HG03521 (cell line): ENCODE data around the gene IL6.
"Not testable (repeated sequence)": the region's sequence is repeated elsewhere in the genome, so short reads cannot be mapped to it uniquely, and the experiment has no call there.

ENCODE experiments used
- ATAC-seq: cut with Tn5 transposase; IDR thresholded peaks from one replicate; pipeline ENCODE4 v1.9.1; 2021; ENCODE audit warnings: mild to moderate bottlenecking, moderate library complexity; ENCODE audit not compliant: unreplicated experiment

Gene IL6

DNA sequence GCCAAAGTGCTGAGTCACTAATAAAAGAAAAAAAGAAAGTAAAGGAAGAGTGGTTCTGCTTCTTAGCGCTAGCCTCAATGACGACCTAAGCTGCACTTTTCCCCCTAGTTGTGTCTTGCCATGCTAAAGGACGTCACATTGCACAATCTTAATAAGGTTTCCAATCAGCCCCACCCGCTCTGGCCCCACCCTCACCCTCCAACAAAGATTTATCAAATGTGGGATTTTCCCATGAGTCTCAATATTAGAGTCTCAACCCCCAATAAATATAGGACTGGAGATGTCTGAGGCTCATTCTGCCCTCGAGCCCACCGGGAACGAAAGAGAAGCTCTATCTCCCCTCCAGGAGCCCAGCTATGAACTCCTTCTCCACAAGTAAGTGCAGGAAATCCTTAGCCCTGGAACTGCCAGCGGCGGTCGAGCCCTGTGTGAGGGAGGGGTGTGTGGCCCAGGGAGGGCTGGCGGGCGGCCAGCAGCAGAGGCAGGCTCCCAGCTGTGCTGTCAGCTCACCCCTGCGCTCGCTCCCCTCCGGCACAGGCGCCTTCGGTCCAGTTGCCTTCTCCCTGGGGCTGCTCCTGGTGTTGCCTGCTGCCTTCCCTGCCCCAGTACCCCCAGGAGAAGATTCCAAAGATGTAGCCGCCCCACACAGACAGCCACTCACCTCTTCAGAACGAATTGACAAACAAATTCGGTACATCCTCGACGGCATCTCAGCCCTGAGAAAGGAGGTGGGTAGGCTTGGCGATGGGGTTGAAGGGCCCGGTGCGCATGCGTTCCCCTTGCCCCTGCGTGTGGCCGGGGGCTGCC, at the start of gene IL6:
Gene IL6, plus strand, starts transcription at position 294 of the 807 bp plus-strand sequence. Its CDS starts 63 bp downstream, at position 357.
- ATAC-seq, result no peak

DNA sequence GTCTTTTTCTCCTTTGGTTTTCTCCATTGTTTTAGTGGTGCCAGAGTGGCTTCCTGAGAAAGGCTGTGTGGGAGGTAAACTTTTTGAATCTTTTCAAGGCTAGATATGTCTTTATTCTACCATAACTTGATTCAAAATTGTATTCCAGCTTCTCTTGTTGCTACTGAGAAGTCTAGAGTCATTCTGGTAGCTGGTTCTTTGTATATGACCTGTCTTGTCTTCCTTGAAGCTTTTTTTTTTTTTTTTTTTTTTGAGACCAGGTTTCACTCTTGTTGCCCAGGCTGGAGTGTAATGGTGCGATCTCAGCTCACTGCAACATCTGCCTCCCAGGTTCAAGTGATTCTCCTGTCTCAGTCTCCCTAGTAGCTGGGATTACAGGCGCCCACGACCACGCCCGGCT, 49.7 kb upstream of the IL6 start:
- ATAC-seq, result not testable (repeated sequence)

DNA sequence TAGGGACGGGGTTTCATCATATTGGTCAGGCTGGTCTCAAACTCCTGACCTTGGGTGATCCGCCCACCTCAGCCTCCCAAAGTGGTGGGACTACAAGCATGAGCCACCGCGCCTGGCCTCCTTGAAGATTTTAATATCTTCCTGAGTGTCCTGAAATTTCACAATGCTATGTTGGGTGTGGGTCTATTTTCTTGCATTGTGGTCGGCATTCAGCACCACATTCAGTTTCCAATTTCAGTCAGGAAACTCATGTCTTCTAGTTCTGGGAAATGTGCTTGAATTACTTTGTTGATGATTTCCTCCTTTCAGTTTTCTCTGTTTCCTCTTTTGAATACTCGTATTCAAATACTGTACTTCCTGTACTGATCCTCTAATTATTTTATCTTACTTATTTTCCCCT, 49.3 kb upstream of the IL6 start:
- no peak for ATAC-seq

DNA sequence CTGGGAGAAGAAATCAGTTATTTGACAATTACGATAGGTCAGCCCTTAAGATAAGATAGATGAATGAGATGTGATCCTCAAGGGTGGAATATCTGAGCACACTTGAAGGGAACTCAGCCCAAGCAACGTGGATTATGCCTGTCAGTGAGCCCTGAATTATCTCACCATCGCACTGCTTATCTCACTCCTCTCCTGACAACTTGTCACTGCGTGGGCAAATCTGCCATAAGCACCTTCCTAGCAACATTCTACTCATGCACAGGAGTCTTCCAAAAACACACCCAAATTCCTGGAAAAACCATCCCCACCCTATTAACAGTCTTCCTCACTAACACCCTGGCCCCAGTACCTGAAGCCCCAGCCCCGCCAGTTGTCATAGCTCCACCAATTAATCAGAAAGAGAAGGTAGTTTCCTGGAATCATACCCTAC, 46.5 kb upstream of the IL6 start:
- ATAC-seq, result no peak

DNA sequence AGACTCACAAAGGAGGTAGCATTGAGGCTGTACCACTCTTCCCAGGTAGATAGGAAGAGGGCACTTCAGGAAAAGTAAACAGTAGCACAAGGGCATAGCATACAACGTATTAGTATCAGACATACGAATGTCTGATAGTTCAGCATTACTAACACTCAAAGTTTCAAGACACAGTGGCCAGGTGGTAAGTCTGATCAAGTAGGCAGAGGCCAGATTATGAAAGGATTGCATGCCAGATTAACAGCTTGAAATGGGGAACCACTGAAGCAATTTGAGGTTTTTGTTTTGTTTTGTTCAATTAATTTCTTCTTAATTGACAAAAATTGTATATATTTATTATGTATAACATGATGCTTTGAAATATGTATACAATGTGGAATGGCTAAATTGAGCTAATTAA, 45.7 kb upstream of the IL6 start:
- no peak for ATAC-seq

DNA sequence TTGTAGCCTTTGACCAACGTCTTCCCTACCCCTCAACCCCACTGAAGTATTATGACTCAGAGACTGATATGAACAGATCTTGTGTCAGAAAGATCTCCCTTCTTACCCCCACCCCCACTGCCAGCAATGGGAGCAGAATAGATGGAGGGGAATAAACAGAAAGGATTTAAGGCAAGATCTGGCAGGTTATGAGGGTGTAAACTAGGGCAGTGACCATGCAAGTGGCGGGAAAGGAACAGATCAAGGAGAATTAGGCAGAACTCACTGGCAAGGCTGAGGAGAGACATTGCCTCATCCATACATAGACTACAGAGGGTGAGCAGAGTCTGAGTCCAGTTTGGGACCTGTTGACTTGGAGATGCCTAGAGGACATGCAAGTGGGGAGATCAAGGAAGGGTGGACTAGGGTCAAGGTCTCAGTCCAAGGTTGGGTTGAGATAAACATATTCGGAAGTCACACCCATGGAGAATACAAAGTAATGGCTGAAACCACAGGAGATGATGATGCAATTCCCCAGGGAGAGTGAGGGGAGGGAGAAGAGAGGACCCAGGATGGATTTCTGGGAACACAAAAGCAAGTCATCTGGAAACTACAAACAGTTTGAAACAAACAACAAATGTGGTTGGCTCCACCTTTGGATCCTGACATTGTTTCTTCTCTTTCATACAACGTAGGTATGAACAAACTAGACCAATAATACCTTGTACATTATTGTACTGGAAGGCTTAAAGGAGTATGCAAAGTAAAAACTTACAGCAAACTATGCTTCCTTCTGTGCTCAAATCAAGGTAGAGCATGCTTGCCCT, 44.9 kb upstream of the IL6 start:
- ATAC-seq, result no peak

DNA sequence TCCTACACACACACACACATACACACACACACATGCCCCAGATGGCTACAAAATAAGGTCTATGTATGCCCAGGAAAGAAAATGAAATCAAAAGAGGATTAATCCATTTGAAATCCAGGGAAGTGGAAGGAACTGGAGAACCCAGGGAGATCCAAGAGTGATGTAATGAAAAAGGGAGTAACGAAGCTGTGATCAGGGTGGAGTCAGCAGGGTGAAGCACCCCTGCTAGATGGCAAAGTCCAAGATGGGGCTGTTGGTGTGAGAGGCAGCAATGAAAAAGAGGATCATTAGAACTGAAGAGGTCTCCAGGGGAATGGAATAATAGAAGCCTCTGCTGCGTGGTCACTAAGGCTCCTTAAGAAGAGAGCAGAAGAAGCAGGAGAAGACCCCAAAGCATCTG, 43.6 kb upstream of the IL6 start:
- no peak for ATAC-seq

DNA sequence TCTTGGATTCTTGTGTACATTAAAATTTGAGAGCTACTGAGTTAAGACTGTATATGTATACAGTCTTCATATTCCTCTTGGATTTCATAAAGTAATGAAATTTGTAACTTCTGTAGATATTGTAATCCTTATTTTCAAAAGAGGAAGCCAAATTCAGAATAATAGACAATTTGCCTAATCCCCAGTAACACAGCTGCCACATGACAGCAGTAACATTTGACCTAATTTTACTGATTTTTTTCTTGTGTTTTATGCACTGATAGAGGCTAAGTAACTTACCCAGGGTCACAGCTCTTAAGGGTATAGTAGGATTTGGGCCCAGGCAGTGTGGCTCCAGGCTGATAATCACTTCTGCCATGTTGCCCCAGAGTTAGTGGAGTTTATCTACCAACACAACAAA, 40.4 kb upstream of the IL6 start:
- ATAC-seq, result no peak

DNA sequence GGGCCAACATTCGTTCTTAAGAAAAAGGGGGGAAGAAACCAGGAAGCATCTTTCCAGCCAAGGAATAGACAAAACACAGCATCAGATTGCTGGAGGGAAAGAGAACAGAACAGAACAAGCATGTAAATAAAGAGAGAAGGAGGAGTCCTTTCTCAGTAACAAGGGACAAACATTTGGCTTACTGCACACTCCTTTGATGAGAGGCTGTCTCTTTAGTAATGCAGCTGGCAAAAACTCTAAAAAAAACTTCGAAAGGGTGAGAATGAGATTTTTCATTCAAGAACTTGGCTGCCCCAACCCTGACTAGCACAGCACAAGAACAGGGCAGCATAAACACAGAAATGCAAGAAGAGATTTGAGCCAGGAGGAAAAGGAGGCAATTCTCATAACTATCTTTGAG, 38.9 kb upstream of the IL6 start:
- ATAC-seq, result no peak

DNA sequence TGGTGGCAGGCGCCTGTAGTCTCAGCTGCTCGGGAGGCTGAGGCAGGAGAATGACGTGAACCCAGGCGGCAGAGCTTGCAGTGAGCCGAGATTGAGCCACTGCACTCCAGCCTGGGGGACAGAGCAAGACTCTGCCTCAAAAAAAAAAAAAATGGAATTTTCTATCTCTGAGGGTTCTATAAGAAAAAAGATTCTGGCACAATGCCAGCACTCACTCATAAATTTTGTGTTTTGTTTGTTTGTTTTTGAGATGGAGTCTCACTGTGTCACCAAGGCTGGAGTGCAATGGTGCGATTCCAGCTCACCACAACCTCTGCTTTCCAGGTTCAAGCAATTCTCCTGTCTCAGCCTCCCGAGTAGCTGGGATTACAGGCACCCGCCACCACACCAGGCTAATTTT, 38.1 kb upstream of the IL6 start:
- not testable (repeated sequence) for ATAC-seq

DNA sequence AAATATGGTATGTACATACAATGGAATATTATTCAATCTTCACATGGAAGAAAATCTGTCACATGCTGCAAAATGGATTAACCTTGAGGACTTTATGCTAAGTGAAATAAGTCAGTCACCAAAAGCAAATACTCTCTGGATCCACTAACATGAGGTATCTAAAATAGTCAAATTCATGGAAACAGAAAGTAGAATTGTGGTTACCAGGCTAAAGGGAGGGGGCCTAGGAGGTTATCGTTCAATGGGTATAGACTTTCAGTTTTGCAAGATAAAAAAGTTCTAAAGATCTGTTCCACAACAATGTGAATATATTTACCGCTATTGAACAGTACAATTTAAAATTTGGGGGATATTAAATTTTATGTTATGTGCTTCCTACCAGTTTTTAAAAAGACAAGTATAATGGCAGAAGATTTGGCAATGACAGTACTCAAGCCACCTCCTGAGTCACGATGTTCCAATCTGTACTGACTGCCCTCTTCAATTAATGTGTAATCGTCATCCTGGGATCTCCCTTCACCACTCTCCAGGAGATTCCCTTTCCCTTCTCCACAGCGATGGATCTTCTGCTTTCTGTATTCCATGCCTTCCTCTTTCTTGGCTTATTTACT, 32.3 kb upstream of the IL6 start:
- peak; percentile 44 for ATAC-seq

DNA sequence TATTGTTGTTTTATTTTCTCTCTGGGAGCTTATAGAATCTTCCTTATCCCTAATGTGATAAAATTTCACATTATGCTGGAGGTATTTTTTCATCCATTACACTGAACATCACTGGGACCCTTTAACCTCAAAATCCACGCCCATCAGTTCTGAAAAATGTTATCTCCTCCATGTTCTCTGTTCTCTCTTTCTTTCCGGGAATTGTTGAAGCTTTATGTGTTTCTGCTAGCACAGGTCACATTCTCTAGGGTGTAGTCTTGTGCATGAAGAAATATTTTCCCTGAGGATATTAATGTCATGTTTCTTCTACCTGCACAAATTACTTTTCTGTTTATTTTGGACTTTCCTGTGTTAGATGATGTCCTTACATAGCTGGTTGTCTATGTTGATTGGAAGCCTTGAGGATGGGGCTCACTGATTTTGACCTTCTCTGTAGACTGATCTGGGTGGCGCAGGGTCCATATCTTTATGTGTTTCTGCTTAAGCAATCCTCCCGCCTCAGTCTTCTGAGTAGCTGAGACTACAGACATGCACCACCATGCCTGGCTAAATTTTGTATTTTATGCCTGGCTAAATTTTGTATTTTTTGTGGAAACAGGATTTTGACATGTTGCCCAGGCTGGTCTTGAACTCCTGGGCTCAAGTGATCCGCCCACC, 31.4 kb upstream of the IL6 start:
- ATAC-seq, result no peak

DNA sequence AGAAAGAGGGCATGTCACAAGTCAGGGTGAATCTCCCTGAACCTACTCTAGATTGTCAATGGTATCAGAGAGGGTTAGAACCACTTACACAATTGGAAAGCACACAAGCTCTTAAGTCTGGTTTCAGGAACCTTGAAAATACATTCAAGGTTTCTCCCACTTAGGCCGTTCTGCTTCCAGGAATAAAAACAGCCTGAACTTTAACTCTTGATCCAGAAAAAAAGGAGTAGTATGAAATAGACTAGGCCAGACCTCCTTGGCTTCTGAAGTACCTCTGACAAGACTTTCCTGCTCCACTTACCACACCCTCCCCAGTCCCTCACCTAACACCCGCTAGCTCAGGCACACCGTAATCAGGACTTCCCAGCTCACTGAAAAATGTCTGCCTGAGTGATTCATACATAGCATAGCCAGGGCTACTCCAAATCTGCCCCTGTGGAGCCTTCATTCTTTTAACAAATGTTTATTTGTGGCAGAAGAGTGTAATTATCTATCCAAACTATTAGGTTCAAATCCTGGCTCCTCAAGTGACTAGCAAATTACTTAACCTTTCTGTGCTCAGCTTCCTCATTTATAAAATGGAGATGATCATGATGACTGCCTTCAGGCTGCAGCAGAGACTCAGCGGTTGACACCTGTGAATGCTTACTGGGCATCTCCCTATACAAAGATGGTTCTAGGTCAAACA, 30.3 kb upstream of the IL6 start:
- no peak for ATAC-seq

DNA sequence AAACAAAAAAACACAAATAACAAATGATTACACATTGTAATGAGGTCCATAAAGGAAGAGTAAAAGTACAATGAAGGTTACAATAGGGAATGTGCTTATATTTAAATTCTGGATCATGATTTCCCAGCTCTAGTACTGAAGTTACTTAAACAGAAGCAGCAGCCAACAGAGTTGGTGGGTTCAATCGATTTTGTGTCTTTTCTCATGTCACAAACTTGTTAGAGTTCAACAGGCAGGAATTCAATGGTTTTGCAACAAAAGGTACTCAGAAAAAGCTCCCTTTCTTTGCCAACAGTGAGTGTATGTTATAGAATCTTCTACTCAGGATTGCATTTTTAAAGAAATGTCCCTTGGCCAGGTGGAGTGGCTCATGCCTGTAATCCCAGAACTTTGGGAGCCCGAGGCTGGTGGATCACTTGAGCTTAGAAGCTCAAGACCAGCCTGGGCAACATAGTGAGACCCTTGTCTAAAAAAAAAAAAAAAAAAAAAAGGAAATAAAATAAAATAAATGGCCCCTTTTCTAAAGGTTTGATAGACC, 29.6 kb upstream of the IL6 start:
- ATAC-seq, result no peak

DNA sequence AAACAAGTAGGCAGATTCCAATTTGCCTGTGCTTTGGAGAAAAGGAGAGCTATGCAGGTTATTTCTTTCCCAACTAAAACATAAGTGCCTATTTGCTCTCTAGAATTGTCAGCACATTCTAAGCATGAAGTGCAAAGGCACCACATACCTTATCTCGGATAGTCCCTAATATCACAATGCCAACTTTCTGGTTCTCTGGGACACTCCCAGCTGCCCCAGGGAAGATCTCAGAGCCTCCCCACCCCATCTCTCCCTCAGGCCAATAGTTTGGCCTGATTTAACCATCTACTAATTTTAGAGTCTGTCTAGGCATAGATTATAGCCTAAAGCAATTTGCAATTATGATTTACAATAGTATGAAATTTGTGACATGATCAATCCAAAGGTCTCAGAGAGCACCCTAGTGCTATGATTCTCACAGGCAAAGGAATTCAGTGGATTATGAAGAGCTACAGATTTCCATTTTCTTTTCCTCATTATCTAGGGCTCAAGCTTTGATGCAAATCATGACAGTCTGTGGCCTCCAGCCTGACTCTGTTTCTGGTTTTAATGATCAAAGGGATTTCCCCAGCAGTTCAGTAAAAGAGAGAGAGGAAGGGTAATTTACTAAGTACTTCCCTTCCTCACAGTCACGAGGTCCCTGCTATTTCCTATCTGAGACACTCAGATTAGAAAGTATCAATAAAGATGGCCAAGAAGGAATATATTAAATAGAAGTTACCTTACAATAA, 29.0 kb upstream of the IL6 start:
- ATAC-seq, result peak; percentile 58

DNA sequence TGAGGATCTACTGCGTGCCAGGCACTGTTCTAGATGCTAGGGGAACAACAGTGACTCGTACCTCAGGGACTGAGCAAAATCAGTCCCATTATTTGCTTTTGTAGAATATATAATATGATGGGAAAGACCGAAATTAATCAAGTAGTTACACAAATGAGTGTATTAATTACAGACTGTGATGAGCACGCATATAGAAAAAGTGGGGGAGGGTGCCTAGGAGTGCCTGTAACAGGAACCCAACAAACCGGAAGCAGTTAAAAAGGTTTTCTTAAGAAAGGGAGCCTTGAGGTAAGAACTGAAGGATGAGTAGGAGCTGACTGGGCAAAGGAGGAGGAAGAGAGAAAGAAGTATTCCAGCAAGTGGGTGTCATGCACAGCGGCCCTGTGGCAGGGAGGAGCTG, 28.2 kb upstream of the IL6 start:
- no peak for ATAC-seq

DNA sequence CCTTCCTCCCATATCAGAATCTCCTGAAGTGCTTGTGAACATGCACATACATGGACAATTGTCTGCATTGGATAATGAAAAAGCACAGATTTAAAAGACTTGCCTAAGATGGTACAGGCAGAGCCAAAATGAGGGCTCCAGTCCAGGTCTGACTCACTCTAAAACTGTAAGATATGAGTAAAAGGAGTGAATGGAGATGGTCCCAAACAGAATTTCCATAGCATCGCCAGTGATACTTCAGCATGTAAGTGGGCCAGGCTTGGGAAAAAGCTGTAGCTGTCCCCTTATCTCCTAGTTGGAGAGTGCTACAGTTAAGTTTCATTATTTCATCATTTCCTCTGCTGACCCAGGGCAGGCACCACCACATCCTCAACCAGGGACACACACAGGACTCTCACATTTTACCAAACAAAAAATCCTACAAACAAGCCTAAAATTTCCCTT, 26.4 kb upstream of the IL6 start:
- no peak for ATAC-seq

DNA sequence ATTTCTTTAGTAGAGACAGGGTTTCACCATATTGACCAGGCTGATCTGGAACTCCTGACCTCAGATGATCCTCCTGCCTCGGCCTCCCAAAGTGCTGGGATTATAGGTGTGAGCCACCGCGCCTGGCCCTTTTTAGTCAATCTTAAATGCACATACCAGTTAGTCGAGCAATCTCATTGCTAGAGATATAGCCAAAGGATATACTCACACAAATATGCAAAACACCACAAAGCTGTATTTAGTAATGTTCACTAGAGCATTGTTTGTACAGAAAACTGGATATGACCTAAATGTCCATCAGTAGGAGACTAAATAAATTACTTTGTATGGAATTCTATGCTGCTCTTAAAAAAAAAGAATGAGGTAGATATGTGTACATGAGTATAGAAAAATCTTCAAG, 24.5 kb upstream of the IL6 start:
- ATAC-seq, result no peak

DNA sequence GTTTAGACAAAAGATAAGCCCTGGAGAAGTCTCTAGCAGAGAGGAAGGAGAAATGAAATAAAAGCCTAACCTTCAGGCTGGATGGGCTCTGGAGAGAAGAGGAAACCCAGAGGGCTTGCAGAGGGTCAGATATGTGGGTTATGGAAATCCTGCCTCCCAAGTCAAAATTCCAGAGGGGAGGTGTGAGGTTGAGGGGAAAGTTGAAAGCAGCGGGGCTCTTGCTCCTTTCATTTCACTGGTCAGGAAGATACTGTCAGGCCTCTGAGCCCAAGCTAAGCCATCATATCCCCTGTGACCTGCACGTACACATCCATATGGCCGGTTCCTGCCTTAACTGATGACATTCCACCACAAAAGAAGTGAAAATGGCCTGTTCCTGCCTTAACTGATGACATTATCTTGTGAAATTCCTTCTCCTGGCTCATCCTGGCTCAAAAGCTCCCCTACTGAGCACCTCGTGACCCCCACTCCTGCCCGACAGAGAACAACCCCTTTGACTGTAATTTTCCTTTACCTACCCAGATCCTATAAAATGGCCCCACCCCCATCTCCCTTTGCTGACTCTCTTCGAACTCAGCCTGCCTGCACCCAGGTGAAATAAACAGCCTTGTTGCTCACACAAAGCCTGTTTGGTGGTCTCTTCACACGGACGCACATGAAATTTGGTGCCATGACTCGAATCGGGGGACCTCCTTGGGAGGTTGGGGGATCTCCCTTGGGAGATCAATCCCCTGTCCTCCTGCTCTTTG, 23.7 kb upstream of the IL6 start:
- not testable (repeated sequence) for ATAC-seq
